Caco-2 (cell line): ENCODE data around the gene RAB26. TPM values are rescaled to one million over a fixed set of nuclear protein-coding genes. Genes with fewer than 3 reads are reported as not detected.
"Not testable (repeated sequence)": the region's sequence is repeated elsewhere in the genome, so short reads cannot be mapped to it uniquely, and the experiment has no call there.

ENCODE experiments used
- BruUV-seq: library from RNA; stranded (reverse); fragments of 400-500 nt; replicated peaks from 2 replicates; lab custom pipeline; 2021; lab: Mats Ljungman, UMichigan
- CTCF ChIA-PET: fragments of 300-600 bp; sonication (Branson Sonifier 250); formaldehyde crosslinking; loops from one replicate; lab custom pipeline; 2022; ENCODE audit warnings: antibody characterized with exemption; lab: Charles Lee
- POLR2A ChIA-PET: fragments of 300-600 bp; sonication (Branson Sonifier 250); formaldehyde crosslinking; loops from one replicate; lab custom pipeline; 2022; ENCODE audit warnings: antibody characterized with exemption; lab: Charles Lee
- DNase-seq, 2 experiments: peaks; one replicate each; pipeline versions ENCODE4 v3.0.0 to v3.0.0-alpha.2; 2020 to 2022
- H3K27me3 ChIP-seq: replicated peaks from 2 replicates; pipeline ENCODE4 v1.6.0; 2011; ENCODE audit warnings: low read length; ENCODE audit not compliant: control insufficient read depth, insufficient read depth
- H3K36me3 ChIP-seq: 2 replicates; pipeline ENCODE4 v1.5.1; 2011; ENCODE audit warnings: low read length; ENCODE audit not compliant: control insufficient read depth, insufficient read depth
- H3K4me1 ChIP-seq: fragments of 250-450 bp; sonication (Bioruptor Pico); 2 replicates; pipeline ENCODE4 v1.5.1; 2020; ENCODE audit warnings: mild to moderate bottlenecking
- H3K4me3 ChIP-seq: 2 replicates; pipeline ENCODE4 v1.5.1; 2011; ENCODE audit warnings: low read depth, mild to moderate bottlenecking, control low read depth, low read length
- H3K9me3 ChIP-seq: fragments of 250-450 bp; sonication (Bioruptor Pico); 2 replicates; pipeline ENCODE4 v1.5.1; 2020; ENCODE audit warnings: mild to moderate bottlenecking, moderate library complexity
- H3K27ac Mint-ChIP-seq: one replicate; pipeline ENCODE4 v1.8.0; 2022; ENCODE audit warnings: mixed read lengths; ENCODE audit not compliant: unreplicated experiment
- H3K27me3 Mint-ChIP-seq: one replicate; pipeline ENCODE4 v1.8.0; 2022; ENCODE audit warnings: mixed read lengths; ENCODE audit not compliant: insufficient read depth, unreplicated experiment
- H3K36me3 Mint-ChIP-seq: one replicate; pipeline ENCODE4 v1.8.0; 2022; ENCODE audit warnings: mild to moderate bottlenecking, mixed read lengths; ENCODE audit not compliant: insufficient read depth, unreplicated experiment
- H3K4me1 Mint-ChIP-seq: one replicate; pipeline ENCODE4 v1.8.0; 2022; ENCODE audit warnings: low read depth, mixed read lengths; ENCODE audit not compliant: unreplicated experiment
- H3K4me3 Mint-ChIP-seq: one replicate; pipeline ENCODE4 v1.8.0; 2022; ENCODE audit warnings: mild to moderate bottlenecking, moderate library complexity, mixed read lengths; ENCODE audit not compliant: unreplicated experiment
- H3K9me3 Mint-ChIP-seq: one replicate; pipeline ENCODE4 v1.8.0; 2022; ENCODE audit warnings: mixed read lengths; ENCODE audit not compliant: unreplicated experiment
- intact Hi-C: fragments of 100-400 bp; cut with micrococcal nuclease; formaldehyde crosslinking; loops from one replicate; pipeline ENCODE4 v1.10.0; 2022; ENCODE audit not compliant: unreplicated experiment
- total RNA-seq: library from RNA; stranded (reverse); gene quantifications from 2 replicates; pipeline ENCODE4 v1.2.3, GENCODE V29; 2022

The RAB26 gene
- total RNA-seq, 1 experiment from 2014 or later: 1.0 TPM

DNA sequence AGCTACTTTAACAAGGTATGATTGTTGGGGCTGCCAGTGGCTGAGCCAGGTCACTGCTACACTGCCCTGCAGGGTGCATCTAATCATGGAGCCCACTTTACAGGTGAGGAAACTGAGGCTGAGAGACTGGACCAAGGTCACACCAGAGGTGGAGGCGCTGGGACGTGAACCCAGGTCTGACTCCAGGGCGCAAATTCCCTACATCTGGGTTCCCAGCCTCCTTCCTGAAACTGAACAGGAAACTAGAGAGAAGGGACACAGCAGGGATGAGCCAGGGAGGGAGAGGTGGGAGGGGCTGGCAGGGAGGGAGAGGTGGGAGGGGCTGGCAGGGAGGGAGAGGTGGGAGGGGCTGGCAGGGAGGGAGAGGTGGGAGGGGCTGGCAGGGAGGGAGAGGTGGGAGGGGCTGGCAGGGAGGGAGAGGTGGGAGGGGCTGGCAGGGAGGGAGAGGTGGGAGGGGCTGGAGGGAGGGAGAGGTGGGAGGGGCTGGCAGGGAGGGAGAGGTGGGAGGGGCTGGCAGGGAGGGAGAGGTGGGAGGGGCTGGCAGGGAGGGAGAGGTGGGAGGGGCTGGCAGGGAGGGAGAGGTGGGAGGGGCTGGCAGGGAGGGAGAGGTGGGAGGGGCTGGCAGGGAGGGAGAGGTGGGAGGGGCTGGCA lies 20.7 kb upstream of the RAB26 start:
- intact Hi-C loops, H3K27me3 Mint-ChIP-seq, CTCF ChIA-PET, H3K9me3 ChIP-seq, POLR2A ChIA-PET, H3K4me1 ChIP-seq, H3K4me3 ChIP-seq, H3K36me3 Mint-ChIP-seq, H3K27me3 ChIP-seq, H3K4me1 Mint-ChIP-seq, DNase-seq, H3K36me3 ChIP-seq, BruUV-seq, H3K9me3 Mint-ChIP-seq: not testable (repeated sequence)
- Mint-ChIP-seq H3K4me3 (peak overlapping the region; percentile 84), H3K27ac (peak overlapping the region; percentile 98)

DNA sequence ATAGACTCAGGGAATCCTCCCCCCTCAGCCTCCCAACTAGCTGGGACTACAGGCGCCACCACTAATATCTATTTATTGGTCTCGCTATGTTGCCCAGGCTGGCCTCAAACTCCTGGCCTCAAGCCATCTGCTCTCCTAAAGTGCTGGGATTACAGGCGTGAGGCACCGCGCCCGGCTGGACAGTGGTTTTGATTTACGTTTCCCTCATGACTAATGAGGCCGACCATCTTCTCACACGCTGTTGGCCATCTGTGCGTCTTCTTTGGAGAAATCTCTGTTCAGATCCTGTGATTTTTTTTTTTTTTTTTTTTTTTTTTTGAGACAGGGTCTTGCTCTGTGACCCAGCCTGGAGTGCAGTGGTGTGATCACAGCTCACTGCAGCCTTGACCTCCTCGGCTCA lies 19.2 kb upstream of the RAB26 start:
- H3K27me3 ChIP-seq, DNase-seq, H3K9me3 Mint-ChIP-seq, intact Hi-C loops, H3K4me1 Mint-ChIP-seq, H3K36me3 Mint-ChIP-seq, BruUV-seq, CTCF ChIA-PET, H3K27me3 Mint-ChIP-seq, H3K4me1 ChIP-seq, H3K4me3 ChIP-seq, H3K36me3 ChIP-seq, H3K9me3 ChIP-seq: not testable (repeated sequence)
- Mint-ChIP-seq H3K27ac (peak overlapping the region; percentile 98), H3K4me3 (peak overlapping the region; percentile 84)
- POLR2A ChIA-PET: interaction anchor here (0.7 kb wide), 1 partner anchor 39 kb away, joined by 3 read pairs; no protein-coding TSS in a partner anchor

GRCh38 chr16:2129890-2130447 lies 18.5 kb upstream of the RAB26 start:
- H3K9me3 Mint-ChIP-seq, H3K4me3 ChIP-seq, POLR2A ChIA-PET, H3K27me3 Mint-ChIP-seq, H3K4me3 Mint-ChIP-seq, H3K36me3 ChIP-seq, CTCF ChIA-PET, DNase-seq, H3K27me3 ChIP-seq, H3K9me3 ChIP-seq, H3K4me1 Mint-ChIP-seq, H3K4me1 ChIP-seq, H3K27ac Mint-ChIP-seq, H3K36me3 Mint-ChIP-seq, intact Hi-C loops, BruUV-seq: not testable (repeated sequence)

DNA sequence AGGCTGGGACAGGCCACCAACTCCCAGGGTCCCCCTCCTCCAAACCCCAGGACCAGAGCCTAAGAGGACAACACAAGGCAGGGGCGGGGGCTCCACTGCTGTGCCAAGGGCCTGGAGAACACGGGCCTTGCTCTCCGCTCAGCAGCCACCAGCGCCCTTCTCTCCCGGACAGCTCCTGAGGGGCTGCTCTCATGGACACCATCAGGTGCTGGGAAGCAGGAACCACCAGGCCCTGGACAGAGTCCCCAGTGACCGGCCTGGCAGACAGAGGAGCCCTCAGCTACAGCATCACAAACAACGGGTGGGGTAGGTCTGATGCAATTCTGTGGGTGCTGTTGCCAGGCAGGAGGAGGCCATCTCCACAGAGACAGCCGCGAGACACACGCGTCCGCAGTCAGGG lies 14.6 kb upstream of the RAB26 start:
- POLR2A ChIA-PET, H3K36me3 ChIP-seq, intact Hi-C loops, BruUV-seq, H3K27ac Mint-ChIP-seq, H3K4me3 ChIP-seq, CTCF ChIA-PET, H3K4me1 Mint-ChIP-seq, H3K9me3 ChIP-seq, H3K27me3 Mint-ChIP-seq, H3K4me3 Mint-ChIP-seq, H3K36me3 Mint-ChIP-seq, DNase-seq, H3K4me1 ChIP-seq, H3K27me3 ChIP-seq, H3K9me3 Mint-ChIP-seq: not testable (repeated sequence)

GRCh38 chr16:2135071-2135470 lies 13.4 kb upstream of the RAB26 start:
- POLR2A ChIA-PET, H3K36me3 ChIP-seq, H3K9me3 ChIP-seq, DNase-seq, intact Hi-C loops, CTCF ChIA-PET, BruUV-seq, H3K4me1 Mint-ChIP-seq, H3K4me1 ChIP-seq, H3K9me3 Mint-ChIP-seq, H3K27ac Mint-ChIP-seq, H3K27me3 Mint-ChIP-seq, H3K27me3 ChIP-seq, H3K36me3 Mint-ChIP-seq: not testable (repeated sequence)
- H3K4me3 ChIP-seq: peak overlapping the region; percentile 34
- peak overlapping the region; percentile 67 for H3K4me3 Mint-ChIP-seq

DNA sequence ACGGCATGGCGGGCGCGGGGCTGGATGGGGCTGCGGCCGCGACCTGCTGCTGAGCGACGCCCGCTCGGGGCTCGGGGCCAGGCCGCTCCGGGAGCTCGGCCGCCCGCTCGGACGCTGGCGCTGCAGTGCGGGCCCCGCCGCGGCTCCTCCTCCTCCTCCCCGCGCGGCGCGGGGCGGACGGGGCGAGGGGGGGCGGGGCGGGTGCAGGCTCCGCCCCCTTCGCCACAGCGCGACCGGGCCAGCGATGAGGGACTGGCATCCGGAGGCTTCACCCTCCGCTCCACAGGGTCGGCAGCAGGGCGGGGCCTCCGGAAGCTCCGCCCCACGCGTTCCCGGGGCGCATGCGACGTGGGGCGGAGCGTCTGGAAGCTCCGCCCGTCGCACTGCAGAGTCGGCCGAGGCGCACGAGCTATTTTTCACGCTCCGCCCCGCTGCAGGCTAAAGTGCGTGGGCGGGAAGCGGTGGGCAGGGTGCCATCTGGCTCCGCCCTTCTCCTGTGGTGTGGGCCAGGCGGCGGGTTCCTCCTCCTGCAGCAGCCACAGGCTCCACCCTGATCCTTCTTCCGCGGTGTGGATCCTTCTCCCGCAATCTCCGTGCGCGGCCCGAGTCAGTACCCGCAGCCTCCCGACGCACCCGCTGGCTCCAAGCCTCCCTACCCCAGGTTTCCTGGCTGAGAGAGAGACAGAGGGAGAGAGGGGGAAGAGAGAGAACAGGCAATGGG lies 12.5 kb upstream of the RAB26 start, which contains the start of gene PKD1:
Gene PKD1, minus strand, starts transcription at position 129 of the 721 bp plus-strand sequence. CDS start 209 bp downstream, outside the sequence.
- H3K4me1 Mint-ChIP-seq, H3K9me3 Mint-ChIP-seq, H3K27me3 Mint-ChIP-seq, intact Hi-C loops, BruUV-seq, H3K4me1 ChIP-seq, H3K36me3 ChIP-seq, H3K27me3 ChIP-seq, H3K9me3 ChIP-seq: not testable (repeated sequence)
- Mint-ChIP-seq H3K4me3 (peak within 1 kb of the TSS; percentile 94), H3K27ac (peak within 1 kb of the TSS; percentile 73), H3K36me3 (peaks cover 14% of the 10 kb centered on the region)
- peak within 1 kb of the TSS; percentile 40 for H3K4me3 ChIP-seq
- ChIA-PET POLR2A (interaction anchor here (0.5 to 0.6 kb wide), 3 partner anchors 10 to 171 kb away, joined by 3 to 12 read pairs (median 5); partner anchors contain the start of genes RPS2 and TRAF7), CTCF (interaction anchor here (0.7 kb wide), 1 partner anchor 19 kb away, joined by 3 read pairs; the partner anchor contains the start of gene TRAF7)
- peak; percentile 94 to 99 for DNase-seq
